Upper lobe of left lung (tissue), 4 donors: ENCODE data around the gene LCN2.

Experiments
- CTCF ChIP-seq, 6 experiments: fragments of 450-650 bp in 4 of 6; fragments of 200-600 bp in 2 of 6; sonication (generic) in 2 of 6; IDR thresholded peaks; one replicate each; pipeline ENCODE4 v1.5.1; 2016 to 2019; ENCODE audit warnings: antibody characterized with exemption in 6 of 6
- POLR2A ChIP-seq, 4 donors: fragments of 450-650 bp; IDR thresholded peaks; one replicate each; pipeline ENCODE4 v1.5.1; 2016 to 2017; ENCODE audit warnings: antibody characterized with exemption in 4 of 4, mild to moderate bottlenecking in 2 of 4

- no peak for TF ChIP-seq POLR2A (IDR thresholded peaks at IDR 0.05)
- no peak for TF ChIP-seq CTCF (IDR thresholded peaks at IDR 0.05)
Measured at GRCh38 chr9:128123451-128124080, 25.7 kb upstream of the LCN2 start.
